Inflammatory macrophage (primary cell): ENCODE data around the gene B3GLCT.

ENCODE experiments used
- DNase-seq, 2 donors: peaks; one replicate each; pipeline ENCODE4 v3.0.0-alpha.2; 2020 to 2022

The B3GLCT gene

DNA sequence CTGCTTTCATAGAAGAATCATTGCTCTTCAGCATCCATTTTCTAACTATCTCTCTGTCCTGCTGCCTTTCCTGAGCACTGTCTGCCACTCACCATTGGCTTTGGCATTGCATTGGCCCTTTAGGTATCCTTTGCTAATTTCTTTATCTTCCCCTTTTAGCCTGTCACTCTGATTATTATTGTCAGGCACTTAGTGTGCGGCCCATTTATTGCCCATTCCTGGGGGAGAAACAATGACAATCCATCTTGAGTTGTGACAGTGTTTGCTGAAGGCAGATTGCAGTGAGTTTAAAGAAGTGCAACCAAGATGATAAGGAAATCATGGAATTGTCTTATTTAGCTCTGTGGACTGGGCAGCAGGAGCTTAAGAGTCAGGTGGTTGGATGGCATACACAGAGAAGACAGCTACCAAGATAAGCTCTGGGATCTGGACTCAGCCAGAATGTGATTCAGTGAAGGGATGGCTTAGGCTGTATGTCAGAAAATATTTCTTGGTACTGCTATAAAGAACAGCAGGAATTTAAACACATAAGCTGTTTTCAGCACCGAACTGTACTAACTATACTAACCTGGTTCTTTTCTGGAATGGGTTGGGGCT lies 25.3 kb downstream of the B3GLCT start:
- DNase-seq, result no peak

DNA sequence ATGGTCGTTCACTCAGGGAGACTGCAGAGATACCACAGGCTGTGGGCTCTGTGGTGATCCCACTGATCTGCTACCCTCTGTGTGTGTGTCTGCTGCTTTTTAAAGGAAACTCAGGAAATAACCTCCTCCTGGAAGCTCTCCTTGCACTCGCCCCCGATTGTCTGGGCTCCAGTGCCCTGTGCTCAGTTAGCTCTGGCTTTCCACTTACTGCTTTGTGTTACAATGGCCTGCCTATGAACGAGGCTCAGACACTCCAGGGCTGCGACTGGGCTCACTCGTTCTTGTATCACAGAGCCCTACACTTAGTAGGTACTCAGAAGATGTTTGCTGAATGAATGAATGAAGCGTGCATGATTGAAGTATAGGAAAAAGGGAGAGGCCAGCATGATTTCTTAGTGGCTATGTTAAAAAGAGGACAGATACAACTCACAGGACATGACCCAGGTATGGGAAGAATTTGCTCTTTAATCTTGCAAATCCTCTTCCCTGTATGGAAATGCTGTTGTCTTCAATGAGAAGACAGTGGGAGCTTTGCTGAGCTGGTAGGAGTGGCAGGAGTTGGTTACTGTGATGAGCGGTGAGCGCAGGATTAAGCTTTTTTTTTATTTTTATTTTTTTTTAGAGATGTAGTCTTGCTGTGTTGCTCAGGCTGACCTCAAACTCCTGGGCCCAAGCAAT lies 26.4 kb downstream of the B3GLCT start:
- DNase-seq, result no peak

DNA sequence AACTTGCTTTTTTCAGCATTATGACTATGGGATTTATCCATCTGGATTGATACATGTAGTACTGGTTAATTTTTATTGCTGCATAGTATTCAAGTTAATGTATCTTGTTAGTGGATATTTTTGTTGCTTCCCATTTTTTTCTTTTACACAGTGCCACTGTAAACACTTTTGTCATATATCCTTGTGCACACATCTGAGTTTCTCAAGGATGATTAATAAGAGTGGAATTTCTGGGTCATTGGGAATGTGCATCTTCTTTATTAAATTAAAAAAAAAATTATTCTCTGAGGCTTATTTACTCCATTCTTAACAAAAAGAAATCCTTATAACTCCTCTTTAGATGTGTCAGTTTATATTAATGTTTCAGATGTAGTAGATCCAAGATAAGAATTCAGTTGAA lies 27.3 kb downstream of the B3GLCT start:
- no peak for DNase-seq

DNA sequence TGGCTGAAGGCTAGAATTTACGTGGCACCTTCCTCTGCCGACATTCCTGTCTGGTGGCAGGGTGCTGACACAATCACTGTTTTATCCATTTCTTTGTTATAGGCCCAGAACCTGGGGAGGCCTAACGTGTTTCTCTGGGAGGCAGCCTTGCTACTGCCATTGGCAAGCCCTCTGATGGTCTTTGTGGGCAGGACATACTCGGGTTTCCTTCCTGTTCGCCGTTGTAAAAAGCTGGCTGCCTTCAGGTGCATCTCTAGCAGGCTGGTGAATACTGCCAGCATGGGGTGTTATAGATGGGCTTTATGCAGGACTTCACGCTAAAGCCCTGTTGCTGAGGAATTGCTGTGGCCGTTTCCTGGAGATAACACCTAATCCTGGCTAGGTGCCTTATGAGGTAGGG lies 28.1 kb downstream of the B3GLCT start:
- no peak for DNase-seq

DNA sequence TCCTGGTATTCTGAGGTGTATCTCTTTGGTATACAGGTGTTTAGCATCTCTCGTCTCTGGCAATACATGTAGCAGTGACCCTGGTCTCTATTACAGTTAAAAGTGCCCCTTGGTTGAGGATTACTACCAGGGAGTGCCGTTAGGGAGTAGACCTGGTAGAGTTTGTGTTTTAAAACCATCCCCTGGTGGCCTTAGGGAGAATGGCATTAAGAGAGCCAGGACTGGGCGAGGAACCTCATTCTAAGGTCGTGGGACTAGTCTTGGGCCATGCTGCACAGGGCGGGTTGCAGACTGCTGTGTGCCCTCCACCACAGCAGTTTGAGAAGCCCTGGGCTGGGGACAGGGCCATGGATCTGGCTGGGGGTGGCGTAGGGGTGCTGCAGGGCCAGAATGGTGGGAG lies 35.0 kb downstream of the B3GLCT start:
- DNase-seq, result no peak

DNA sequence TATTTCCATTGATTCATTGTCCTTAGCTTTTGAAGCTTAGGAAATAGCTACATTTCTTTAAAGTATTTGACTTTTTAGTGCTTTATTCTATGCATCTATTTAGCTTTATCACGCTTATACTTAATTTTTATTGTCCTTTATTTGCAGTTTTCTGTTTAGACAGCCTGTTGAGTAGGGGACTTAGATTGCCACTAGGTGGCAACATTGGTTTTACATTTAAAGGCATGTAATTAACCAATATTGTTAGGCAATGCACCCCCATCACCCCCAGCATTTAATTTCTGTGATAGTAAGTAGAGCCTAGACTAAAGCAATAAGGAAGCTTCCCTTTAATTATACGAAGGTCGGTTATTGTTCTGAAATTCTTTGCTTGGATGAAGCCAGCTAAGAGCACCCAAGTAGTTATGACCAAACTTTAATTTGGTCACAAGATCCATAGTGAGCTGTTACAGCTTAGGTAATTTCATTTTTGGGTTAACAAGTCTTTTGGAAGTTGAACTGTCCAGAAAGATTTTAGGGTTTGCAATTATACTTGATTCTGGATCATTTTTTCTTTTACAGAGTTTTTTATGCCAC lies 36.5 kb downstream of the B3GLCT start:
- peak; percentile 23 to 34 for DNase-seq

DNA sequence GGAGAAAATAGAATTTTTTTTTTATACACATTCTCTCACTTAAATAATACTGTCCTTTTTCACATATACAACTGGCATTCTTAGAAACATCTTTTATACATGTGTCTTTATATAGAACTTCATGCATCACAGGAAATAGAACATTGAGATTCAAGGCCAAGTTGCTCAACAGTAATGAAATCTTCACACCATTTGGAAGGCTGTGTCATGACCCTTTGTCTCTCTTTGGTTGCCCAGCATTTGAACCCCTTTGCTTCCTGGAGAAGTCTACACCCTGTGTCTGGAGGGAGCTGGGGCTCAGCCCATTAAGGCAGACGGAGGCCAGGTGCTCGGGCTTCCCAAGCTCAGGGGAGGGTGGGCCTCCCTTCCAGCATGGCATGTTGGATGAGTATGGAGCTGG lies 41.1 kb downstream of the B3GLCT start:
- DNase-seq, result no peak

DNA sequence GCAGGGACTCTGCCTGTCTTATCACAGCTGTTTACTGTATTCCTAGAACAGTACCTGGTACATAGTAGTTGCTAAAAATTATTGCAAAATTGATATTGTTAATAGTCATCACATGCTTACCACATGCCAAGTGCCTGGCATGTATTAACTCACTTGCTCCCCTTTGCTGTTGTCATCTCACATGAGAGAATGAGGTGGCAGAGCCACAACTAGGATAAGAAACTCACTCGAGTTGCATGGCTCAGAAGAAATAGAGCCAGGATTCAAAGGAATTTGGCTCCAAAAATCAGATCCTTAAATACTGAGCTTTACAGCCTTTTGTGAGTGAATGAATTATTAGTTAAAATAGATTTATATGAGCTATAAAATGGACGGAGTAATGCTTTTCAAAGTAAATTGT lies 42.6 kb downstream of the B3GLCT start:
- DNase-seq, result no peak

DNA sequence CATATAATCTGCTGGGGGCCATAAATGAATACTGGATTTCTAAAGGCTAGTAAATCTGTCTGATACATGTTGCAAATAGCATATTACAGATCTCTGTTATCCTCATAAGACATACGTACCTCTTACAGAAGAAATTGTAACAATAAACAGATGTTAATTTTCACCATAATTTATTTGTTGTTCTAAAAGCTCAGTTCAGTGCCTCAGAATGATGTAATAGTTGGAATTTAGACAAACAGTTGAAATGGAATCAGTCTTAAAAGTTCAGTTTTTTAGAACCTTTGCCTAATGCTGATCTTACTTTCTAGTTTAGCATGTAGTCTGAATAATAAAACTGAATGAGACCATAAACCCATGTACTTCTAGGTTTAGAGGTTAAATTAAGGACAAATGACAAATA lies 43.1 kb downstream of the B3GLCT start:
- DNase-seq, result no peak

DNA sequence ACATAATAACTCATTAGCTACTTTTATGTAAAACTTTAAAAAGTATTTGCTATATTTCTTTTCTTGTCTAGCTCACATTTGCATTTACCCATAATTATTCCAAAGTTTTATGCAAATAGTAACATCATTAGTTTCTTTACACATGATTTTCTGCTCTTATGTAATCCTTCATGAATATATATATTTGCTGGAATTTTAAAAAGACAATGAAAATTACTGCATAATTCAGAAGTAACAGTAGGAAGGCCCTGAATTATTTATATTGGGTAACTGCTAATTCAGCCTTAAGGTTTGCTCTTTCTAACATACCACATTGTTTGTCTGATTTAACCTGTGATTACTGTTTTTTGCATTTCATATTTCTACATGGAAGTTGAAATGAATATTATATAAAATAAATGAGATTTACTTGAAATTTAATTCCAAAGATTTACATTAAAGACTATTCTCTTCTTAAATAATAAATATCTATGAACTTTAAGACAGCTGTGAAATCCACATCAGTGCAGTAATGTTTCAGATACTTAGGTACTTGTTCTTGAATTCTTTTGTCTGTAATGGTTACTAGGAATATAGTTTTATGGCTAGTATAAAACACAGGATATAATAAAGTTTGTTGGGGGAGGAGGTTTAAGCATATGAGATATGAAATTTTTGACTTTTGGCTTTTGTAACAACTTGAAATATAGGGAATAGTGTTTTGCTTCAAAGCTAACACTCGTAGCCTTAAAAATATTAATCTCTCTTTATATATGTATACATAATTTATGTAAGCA lies 46.0 kb downstream of the B3GLCT start:
- DNase-seq, result no peak

DNA sequence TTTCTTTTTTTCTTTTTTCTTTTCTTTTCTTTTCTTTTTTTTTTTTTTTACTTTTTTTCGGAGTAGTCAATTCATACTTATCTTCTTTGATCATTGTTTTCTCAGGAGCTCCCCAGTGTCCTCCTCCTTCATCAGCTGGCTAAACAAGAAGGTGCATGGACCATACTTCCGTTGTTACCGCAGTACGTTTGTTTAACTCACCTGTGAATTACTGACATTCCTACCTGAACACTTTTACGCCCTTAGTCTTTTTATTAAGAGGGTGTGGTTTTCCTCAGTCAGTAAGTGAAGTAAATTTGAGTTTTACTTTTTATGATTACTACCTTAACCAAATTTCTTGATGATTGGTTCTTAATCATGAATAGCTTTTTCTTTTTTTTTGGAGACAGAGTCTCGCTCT lies 47.1 kb downstream of the B3GLCT start:
- no peak for DNase-seq

DNA sequence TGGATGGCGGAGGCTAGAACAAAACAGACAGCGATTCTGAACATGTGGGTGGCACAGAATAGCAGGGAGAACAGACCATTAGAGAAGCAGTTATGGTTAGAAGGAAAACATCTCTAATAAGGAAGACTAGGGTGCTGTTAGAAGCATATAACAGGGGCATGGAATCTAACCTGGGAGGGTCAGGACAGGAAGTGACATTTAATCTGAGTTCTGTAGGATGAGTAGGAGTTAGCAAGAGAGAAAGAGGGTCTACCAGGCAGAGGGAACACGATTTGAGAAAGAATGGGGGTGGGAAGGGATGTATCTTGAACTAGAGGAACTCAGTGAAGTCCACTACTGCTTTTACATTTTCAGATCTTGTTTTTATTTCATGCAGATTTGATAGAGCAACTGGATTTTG lies 48.6 kb downstream of the B3GLCT start:
- DNase-seq, result no peak

DNA sequence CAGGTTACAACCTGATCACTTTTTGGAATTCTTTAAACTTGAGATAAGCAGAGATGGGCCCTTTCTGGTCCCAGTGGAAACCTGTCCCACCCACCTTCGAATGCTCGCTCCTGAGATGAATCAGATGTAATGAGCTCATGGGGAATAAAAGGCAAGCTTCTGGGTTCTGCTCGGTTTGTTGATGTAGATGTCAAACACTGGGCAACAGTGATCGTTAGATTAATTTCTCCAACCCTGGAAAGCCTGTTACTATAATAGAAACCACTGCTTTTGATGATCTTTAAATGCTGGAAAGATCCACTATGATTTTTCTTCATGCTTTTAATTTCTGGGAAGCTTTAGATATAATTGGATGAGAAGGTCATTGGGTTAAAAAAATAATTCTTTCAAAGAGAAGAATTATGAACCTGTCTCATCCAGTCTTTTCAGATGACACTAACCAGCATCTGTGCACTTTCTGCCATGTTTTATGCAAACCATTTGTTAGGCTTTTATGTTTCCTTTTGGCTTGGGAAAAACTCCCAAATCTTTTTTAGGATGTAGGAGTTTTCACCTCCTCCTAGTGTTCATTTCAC lies 49.3 kb downstream of the B3GLCT start:
- no peak for DNase-seq

DNA sequence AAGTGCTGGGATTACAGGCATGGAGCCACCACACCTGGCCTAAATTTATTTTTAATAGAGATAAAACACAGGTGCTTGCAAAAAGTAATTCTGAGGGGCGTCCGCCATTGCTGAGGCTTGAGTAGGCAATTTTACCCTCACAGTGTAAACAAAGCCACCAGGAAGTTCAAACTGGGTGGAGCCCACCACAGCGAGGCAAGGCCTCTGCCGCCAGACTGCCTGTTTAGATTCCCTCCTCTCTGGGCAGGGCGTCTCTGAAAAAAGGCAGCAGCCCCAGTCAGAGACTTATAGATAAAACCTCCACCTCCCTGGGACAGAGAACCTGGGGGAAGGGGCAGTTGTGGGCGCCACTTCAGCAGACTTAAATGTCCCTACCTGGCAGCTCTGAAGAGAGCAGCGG lies 50.7 kb downstream of the B3GLCT start:
- no peak for DNase-seq

DNA sequence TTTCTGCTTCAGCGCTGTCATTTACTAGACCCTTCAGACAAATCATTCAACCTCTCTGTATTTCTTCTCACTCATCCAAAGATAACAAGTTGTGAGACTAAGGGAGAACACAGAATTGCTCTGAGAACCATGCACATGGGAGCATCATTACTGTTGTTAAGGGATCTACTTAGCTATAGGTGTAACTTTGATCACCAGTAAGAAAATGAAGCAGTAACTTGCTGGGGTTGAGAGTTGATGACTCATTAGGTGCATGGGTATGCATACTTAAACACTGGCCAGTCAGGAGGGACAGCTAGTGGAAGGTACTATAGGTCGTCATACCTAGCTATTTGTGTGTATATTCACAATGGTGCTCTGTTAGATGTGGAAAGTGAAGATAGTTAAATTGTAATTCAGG lies 61.5 kb downstream of the B3GLCT start:
- no peak for DNase-seq

DNA sequence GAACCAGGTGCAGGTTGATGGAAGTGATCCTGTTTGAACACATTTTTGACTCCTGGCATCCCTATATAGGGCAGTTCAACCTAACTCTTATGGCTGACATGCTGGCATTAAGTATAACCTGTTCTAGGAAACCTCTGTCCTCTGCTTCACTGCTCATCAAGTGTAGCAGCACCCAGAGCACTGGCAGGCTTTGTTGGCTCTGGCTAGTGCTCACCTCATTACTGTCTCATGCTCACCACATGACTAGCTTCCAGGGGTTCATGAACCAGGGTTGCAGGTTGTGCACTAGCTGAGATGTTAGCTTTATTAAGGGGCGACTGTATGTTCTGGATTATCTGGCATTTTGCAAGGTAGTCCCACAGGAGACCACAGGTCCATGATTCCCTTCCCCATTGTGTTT lies 63.6 kb downstream of the B3GLCT start:
- DNase-seq, result no peak

DNA sequence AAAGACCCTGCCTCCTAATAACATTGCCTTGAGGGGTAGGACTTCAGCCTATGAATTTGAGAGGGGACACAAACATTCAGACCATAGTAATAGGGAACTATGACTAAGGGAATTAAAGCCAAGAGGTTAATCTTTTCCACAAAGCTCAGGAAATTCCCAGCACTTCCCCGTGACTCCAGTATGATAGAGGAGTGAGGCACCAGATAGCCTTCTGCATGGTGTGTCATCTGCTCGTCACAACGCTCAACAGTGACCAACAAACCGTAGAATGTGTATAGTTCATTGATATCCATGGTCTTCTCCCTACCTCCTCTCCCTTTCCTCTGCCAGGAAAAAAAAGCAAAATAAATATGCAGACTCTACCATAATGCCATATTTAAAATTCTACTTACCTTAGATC lies 64.4 kb downstream of the B3GLCT start:
- DNase-seq, result no peak

DNA sequence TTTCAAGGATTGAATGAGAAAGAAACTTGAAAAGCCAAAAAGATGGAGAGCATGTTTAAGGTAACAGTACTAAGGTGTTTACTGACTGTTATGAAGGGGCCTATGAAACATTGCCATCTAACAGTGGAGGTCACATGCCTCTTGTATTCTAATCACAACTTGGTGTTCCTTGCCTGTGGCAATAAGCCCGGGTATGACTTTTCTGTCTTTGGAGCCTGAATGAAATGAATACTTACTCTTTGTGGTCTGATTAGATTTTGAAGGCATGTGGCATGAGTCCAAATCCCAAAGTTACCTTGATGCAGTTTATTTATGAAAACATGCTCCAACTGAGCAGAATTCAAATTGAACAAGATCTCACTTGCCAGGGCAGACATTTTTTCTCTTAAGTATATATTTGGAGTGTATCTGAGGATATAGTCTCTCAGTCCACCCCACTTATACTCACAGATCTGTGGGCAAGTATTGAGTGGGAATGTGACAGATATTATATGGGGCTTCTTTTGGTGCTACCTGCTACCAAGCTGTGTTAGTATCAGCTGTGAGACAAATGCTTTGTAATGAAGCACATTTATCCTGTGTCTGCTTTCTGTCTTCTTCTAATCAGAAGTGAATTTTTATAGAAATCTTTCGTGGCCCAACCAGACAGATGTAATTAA lies 67.5 kb downstream of the B3GLCT start:
- no peak for DNase-seq

DNA sequence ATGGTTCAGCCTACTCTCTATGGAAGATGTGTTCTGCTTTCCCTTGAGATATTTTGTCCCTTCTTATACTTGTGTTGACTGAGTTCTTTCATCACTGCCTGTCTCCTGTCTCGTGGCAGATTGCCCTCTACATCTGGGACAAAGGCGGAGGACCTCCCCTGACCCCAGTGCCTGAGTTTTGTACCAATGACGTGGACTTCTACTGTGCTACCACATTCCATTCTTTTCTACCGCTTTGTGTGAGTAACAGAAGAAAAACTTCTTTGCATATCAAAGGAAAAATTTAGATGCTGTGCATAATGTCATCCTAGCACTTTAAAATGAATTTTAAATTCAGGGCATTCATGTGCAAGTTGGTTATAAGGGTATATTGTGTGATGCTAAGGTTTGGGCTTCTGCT lies 74.6 kb downstream of the B3GLCT start:
- DNase-seq, result no peak

DNA sequence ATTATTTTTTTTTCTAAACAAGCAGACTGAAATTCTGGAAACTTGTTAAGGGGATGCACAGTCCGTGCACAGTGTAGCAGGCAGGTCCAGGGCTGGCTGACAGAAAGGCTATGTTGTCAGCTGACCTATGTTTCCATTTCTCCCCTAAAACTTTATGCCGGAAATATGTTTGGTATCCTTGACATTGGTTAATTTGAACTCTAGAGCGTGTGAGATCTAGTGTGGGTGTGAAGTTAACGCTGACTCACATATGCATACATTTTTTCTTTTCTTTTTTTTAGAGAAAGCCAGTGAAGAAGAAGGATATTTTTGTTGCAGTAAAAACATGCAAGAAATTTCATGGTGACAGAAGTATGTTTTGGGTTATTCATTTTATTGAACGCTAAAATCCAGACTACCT lies 76.6 kb downstream of the B3GLCT start:
- DNase-seq, result no peak

DNA sequence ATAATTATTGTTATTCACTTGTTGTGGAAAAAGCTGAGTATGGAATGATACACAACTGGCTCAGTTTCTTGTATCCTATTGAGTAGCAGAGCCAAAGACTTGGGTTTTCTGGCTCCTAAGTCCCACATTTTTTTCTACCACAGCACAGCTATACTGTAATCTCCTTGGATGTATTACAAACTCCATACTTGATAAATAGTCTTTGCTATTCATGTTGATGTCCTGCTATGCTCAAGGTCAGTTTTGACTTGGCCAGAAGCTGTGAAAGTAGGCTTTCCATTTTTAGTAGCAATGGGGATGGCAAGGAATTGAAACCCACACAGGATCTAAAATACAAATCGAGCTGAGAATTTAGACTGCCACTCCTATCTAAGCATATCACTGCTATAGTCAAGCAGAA lies 79.1 kb downstream of the B3GLCT start:
- DNase-seq, result no peak

DNA sequence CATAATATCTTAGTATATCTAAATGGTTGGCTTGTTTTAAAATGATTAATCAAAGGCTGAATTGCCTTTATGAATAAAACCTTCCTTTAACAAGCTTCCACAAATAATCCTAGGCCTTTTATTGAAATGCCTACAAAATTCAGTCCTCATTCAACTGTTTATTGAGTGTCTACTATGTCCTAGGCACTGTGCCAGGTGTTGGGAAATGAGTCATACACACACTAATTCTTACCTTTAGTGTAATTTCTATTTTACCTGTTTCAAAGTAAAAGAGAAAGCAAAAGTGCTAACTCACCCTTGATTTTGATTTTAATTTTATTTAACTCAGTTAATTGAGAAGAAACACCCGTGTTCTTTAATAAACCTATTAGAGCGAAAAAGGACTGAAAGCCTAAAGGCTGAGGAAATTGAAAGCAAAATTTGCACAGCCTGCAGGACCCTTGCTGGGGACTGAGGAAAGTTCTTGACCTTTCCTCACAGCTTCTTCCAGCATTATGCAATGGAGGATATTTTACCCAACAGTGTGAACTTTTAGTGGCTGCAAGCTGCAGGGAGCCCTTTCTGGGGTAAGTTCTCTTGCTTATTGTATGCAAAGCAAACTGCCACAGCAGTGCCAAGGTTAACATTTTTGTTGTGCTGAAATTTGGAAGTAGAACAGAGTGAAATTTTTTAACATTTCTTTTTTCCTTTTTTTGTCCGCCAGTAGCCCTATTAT lies 83.1 kb downstream of the B3GLCT start:
- no peak for DNase-seq
